HTERT RPE-1 (cell line): Measurements from ENCODE around the gene BZW2.
"Not testable (repeated sequence)": the region's sequence is repeated elsewhere in the genome, so short reads cannot be mapped to it uniquely, and the experiment has no call there.

Experiments
- in situ Hi-C: fragments of 300-500 bp; cut with MboI; formaldehyde crosslinking; loops from 4 replicates; pipeline ENCODE4 v1.14.3; 2020; ENCODE audit warnings: low sequenced_read_pairs

Gene BZW2

GRCh38 chr7:16670021-16670420 lies 24.0 kb downstream of the BZW2 start:
- in situ Hi-C loops: no loop called here

- in situ Hi-C loops: no loop called here
These were observed 24.9 kb downstream of the BZW2 start for GRCh38 chr7:16670731-16671344.

DNA sequence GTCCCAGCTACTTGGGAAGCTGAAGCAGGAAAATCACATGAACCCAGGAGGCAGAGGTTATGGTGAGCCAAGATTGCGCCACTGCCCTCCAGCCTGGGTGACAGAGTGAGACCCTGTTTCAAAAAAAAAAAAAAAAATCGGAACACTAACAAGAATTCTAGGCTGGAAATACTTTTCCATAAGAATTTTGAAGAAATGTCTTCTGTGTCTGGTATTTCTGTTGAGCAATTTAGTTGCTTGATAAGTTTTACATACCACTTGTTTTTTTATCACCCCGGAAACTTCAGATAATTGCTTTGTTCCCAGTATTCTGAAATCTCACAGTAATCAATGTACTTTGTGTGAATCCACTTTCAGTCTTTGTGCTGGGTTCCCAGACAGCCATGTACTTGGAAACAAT lies 25.8 kb downstream of the BZW2 start:
- in situ Hi-C loops: no loop called here

- in situ Hi-C loops: no loop called here
These were observed 29.3 kb downstream of the BZW2 start for GRCh38 chr7:16675277-16675676.

DNA sequence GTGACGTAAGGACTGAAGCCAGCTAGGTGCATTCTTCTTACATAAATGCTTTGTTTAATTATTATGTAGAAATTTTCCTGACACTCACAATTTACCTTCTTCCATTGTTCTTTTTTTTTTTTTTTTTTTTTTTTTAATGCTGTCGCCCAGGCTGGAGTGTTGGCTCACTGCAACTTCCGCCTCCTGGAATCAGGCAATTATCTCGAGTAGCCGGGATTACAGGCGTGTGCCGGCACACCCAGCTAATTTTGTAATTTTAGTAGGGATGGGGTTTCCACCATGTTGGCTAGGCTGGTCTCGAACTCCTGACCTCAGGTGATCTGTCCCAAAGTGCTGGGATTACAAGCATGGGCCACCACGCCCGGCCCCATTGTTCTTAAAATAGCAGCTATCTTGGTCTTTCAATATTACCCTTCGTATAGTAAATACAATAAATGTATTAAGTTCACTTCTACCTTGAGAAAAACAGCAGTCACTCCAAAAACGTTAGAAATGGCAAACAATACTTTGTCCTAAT lies 32.1 kb downstream of the BZW2 start:
- in situ Hi-C loops: no loop called here

DNA sequence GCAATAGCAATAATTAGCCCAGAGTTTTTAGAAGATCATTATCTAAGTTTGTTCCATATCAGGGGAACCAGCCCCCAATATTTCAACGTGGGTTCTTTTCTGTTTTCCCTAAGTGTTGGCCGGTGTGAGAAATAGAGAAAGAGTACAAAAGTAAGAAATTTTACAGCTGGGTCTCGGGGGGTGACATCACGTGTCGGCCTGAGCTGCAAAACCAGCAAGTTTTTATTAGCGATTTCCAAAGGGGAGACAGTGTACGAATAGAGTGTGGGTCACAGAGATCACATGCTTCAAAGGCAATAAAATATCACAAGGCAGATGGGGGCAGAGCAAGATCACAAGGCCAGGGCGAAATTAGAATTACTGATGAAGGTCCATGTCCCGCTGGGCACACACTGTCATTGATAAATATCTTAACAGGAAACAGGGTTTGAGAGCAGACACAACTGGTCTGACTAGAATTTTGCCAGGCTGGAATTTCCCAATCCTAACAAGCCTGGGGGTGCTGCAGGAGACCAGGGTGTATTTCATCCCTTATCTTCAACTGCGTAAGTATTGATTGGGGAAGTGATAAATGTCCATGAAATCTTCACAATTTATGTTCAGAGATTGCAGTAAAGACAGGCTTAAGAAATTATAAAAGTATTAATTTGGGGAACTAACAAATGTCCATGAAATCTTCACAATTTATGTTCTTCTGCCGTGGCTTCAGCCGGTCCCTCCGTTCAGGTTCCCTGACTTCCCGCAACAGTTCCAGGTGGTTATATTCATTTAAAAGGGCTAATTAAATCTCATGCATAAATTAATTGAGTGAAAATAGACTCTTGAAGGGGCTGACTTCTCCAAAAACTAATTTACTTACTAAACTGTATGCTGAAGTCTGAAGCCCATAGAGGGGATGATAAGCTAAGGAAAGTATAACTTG lies 32.9 kb downstream of the BZW2 start:
- in situ Hi-C loops: not testable (repeated sequence)

- in situ Hi-C loops: no loop called here
These were observed 39.0 kb downstream of the BZW2 start for GRCh38 chr7:16684935-16685334.

DNA sequence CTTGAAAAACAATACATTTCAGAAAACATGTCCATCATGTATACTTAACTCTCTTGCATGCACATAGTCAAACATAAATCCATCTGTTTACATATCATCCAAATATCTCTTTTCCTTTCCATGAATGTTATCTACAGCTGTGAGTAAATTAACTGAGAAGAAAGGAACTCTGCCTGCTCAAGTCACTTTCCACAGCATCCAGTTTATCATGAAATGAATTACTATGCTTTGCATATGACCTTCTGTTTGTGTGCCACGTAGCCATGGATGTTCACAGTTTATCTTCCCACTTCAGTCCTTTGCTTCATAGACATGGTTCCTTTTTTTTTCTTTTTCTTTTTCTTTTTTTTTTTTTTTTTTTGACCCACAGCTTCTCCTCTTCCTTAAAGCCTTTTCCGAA lies 39.6 kb downstream of the BZW2 start:
- in situ Hi-C loops: no loop called here

- in situ Hi-C loops: no loop called here
These were observed 42.3 kb downstream of the BZW2 start for GRCh38 chr7:16688249-16688648.

GRCh38 chr7:16691241-16691640 lies 45.3 kb downstream of the BZW2 start:
- in situ Hi-C loops: no loop called here

GRCh38 chr7:16693601-16694318 lies 47.8 kb downstream of the BZW2 start:
- in situ Hi-C loops: no loop called here

DNA sequence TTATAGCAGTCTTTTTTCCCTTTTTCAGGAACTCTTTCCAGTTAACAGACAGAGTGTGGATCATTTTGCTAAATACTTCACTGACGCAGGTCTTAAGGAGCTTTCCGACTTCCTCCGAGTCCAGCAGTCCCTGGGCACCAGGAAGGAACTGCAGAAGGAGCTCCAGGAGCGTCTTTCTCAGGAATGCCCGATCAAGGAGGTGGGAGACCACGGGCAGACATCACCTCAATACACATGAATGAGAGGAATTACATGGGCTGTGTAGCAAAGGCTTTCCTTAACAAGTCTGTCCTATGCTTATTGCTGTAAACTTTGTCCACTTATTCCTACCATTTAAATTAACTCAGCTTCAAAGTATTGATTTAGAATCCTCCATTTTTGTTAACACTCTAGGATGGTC lies 48.8 kb downstream of the BZW2 start:
- in situ Hi-C loops: no loop called here

GRCh38 chr7:16695621-16696237 lies 49.7 kb downstream of the BZW2 start:
- in situ Hi-C loops: no loop called here

DNA sequence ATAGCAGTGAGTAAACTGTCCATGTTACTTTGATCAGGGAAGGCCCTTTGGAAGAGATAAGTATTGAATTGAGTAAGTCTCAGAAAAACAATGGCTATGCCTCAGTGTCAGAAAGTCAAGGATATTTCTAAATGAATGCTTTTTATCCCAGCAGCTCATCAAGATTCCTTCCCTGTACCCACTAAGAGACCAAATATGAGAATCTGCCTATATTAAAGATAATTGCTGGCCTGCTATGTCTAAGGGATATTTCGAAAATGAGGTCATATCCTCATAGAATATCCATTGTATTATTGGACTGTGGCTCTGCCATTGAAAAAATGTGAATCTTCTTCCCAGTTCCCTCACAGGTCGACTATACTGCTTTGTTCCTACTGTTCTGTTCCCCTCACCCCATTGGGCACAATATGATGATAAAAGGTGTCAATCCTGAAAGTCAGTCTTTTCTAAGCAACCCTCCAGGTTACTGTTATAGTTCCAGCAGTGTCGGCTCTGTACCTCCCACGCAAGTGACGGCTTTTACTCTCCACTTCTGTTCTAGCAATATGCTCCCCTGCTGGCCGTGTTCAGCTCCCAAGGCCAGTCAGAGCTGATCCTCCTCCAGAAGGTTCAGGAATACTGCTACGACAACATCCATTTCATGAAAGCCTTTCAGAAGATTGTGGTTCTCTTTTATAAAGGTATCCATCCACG lies 51.7 kb downstream of the BZW2 start:
- in situ Hi-C loops: no loop called here

- in situ Hi-C loops: no loop called here
These were observed 52.4 kb downstream of the BZW2 start for GRCh38 chr7:16698200-16698905.

- in situ Hi-C loops: no loop called here
These were observed 56.5 kb downstream of the BZW2 start for GRCh38 chr7:16702441-16702840.

- in situ Hi-C loops: no loop called here
These were observed 62.5 kb downstream of the BZW2 start for GRCh38 chr7:16708511-16708910.

- in situ Hi-C loops: no loop called here
These were observed 63.0 kb downstream of the BZW2 start for GRCh38 chr7:16708980-16709379.

- in situ Hi-C loops: no loop called here
These were observed 64.7 kb downstream of the BZW2 start for GRCh38 chr7:16710651-16711050.

DNA sequence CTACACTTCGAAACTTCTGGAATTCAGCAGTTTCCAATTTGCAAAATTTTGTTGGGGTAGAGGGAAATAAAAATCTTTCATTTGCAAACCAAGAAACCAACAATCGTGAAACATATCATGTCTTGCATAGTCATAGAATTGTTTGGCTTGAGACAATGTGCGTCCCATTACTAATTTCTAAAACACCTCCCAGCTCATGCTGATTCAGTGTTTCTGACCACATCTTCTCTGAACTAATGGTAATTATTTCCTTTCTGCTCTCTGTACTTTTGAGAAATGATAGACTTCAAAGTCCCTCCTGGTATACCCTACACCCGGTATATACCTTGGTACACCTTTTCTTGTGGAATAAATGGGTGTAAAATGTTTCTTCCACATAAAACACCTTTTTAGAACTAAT lies 65.7 kb downstream of the BZW2 start:
- in situ Hi-C loops: no loop called here
